Epidermal melanocyte (primary cell): ENCODE measurements around the gene ATAD3A.
"Not testable (repeated sequence)": the region's sequence is repeated elsewhere in the genome, so short reads cannot be mapped to it uniquely, and the experiment has no call there.

ENCODE experiments used
- DNase-seq: peaks from one replicate; pipeline ENCODE4 v3.0.0; 2011; ENCODE audit warnings: low spot score; ENCODE audit not compliant: insufficient read length

ATAD3A gene

GRCh38 chr1:1489861-1490260 lies 22.1 kb upstream of the ATAD3A start:
- no peak for DNase-seq

DNA sequence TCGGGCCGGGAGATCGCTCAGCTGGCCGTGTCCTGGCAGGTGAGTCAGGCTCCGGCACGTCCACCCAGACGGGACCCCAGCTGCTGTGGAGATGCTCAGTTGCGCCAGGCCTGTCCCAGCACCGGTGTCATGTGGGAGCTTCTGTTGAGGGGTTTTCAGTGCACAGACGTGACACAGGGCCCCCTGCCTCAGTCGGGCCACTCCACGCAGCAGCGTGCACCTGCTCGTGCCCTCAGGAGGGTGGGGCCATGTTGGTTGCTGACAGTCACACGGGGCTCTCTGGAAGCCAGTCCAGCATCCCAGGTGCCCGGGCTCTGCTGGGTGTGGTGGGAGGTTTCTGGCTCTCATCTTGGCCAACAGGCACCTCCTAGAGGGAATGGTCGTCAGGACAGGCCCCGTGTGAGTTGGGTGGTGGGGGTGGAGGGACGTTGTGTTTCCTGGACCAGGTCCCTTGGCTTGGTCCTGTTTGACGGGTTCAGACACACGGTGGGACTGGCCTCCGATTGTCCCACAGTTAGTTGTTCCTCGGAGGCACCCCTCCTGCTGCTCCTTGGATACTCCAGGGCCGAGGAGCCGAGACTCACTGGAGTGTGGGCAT lies 21.2 kb upstream of the ATAD3A start:
- no peak for DNase-seq

GRCh38 chr1:1491601-1492000 lies 20.4 kb upstream of the ATAD3A start:
- DNase-seq, result no peak

- not testable (repeated sequence) for DNase-seq
These were observed 17.7 kb upstream of the ATAD3A start for GRCh38 chr1:1494311-1494710.

- not testable (repeated sequence) for DNase-seq
These were observed 16.4 kb upstream of the ATAD3A start for GRCh38 chr1:1495461-1495975.

DNA sequence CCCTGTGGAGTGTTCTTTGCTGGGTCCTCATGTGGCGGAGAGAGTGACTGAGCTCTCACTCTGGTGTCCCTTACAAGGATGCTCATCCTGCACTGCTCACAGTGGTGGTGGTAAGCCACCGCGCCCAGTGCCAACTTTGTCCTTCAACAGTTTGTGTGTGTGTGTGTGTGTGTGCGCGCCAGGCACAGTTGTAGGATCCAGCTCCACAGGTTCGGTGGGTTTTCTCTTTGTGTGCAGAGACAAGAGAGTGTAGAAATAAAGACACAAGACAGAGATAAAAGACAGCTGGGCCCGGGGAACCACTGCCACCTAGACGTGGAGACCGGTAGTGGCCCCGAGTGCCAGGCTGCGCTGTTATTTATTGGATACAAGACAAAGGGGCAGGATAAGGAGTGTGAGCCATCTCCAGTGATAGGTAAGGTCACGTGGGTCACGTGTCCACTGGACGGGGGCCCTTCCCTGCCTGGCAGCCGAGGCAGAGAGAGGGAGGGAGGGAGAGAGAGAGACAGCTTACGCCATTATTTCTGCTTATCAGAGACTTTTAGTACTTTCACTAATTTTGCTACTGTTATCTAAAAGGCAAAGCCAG lies 7.1 kb upstream of the ATAD3A start:
- DNase-seq, result not testable (repeated sequence)

- DNase-seq, result not testable (repeated sequence)
These were observed 6.6 kb upstream of the ATAD3A start for GRCh38 chr1:1505366-1505798.

- DNase-seq, result not testable (repeated sequence)
These were observed 6.2 kb upstream of the ATAD3A start for GRCh38 chr1:1505801-1506200.

GRCh38 chr1:1507305-1507704 lies 4.7 kb upstream of the ATAD3A start:
- no peak for DNase-seq

GRCh38 chr1:1508775-1509464 lies 3.0 kb upstream of the ATAD3A start:
- not testable (repeated sequence) for DNase-seq

DNA sequence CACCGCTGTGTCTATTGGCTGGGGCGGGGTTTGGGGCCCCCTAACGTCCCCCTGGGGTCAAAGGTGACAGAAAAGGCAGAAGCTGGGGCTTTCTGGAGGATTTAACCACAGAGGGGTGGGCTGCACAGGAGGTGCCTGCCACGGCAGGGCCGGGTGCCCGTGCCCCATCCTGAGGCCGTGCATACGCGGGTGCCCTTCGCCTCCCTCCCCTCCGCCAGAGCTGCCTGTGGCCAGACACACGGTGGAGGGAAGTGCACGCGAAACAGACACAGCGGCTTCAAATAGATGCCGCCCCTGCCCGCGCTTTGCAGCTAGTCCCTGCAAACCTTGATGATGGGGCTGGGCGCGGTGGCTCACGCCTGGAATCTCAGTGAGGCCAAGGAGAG lies 2.5 kb upstream of the ATAD3A start:
- not testable (repeated sequence) for DNase-seq

- DNase-seq, result no peak
These were observed 940 bp upstream of the ATAD3A start for GRCh38 chr1:1510912-1511532.

- DNase-seq, result not testable (repeated sequence)
These were observed 463 bp downstream of the ATAD3A start for GRCh38 chr1:1512425-1512824.

DNA sequence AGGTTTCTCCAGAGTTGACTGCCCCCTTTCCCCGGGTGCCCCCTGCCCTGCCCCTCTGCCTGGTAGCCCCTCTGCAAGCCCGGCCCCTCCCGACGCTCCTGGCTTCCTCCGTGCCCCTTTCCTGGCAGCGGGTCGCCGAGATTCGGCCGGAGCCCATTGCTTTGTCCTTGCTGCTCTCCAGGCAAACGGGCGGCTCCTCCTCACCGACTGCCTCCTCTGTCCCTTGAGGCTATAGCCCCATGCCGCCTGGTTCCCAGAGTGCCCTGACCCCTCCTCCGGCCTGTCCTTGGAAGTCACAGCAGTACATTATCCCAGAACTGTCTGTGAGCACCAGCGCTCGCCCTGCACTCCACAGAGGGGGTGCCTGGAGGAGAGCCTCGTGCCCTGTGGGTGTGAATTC lies 1.7 kb downstream of the ATAD3A start:
- DNase-seq, result not testable (repeated sequence)

DNA sequence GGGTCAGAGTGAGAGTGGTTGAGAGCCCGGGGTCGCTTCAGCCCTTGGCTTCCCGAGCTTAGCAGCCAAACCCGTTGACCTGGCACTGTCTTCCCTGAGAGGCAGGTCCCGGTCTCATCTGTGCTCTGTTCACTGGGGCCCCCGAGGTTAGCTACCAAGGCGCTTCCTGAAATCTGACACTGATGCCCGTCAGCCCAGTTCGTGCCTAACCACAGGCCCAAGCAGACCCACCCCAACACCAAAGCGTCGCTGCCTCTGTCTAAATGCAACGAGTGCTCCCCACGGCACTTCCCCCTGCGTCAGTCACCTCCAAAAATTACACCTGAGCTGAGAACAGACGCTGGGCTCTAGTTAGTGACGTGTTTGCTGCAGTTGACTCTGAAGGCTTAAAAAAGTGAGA lies 2.4 kb downstream of the ATAD3A start:
- not testable (repeated sequence) for DNase-seq

GRCh38 chr1:1516923-1517322 lies 5.0 kb downstream of the ATAD3A start:
- DNase-seq, result not testable (repeated sequence)

- DNase-seq, result peak; percentile 15
These were observed 6.1 kb downstream of the ATAD3A start for GRCh38 chr1:1517973-1518620.

DNA sequence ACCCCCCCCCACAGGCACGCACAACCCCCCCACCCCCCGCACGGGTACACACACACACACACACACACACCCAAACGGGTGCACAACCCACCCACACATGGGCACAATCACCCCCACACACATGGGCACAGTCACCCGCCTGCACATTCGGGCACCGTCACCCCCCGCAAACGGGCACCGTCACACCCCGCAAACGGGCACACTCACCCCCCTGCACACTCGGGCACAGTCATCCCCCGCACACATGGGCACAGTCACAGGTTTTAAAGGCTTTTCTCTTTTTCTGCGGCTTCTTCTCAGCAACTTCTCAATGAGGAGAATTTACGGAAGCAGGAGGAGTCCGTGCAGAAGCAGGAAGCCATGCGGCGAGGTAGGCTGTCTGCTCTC lies 6.7 kb downstream of the ATAD3A start:
- not testable (repeated sequence) for DNase-seq

- DNase-seq, result not testable (repeated sequence)
These were observed 8.0 kb downstream of the ATAD3A start for GRCh38 chr1:1519805-1520505.

DNA sequence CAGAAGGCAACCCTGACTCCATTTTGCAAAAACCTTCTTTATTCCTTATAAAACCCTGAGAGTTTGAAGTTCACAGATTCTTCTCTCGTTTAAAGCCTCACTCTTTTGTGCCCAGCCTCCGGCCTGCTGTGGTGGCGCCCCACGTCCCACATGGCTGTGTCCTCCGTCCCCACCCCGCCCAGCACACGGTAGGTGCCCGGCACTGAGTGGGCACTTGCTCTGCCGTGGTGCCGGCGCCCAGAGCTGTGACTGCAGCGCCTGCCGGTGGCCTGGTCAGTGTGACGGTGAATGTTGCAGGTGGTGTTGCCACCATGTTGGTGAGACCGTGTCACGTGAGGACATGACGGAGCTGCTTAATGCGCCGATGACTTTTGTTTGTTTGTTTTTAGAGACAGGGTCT lies 9.4 kb downstream of the ATAD3A start:
- DNase-seq, result no peak

GRCh38 chr1:1522536-1522935 lies 10.6 kb downstream of the ATAD3A start:
- not testable (repeated sequence) for DNase-seq
